Mammary epithelial cell (primary cell): ENCODE measurements around the gene CD4.

Source experiments
- EZH2 ChIP-seq: IDR thresholded peaks from 2 replicates; pipeline ENCODE4 v1.6.1; 2012; ENCODE audit warnings: low read length, inconsistent platforms, borderline replicate concordance
- TF ChIP-seq, protein P1 (sequence below), 2 donors: IDR thresholded peaks in 1 of 2; conservative IDR thresholded peaks in 1 of 2; 2 replicates each; pipeline ENCODE4 v1.5.1; 2011 to 2012; ENCODE audit warnings: inconsistent platforms in 2 of 2, low read length in 2 of 2, mild to moderate bottlenecking in 2 of 2, control low read depth in 1 of 2, low read depth in 1 of 2; ENCODE audit not compliant: insufficient read depth in 1 of 2; ENCODE audit errors: extremely low read depth in 1 of 2

DNA sequence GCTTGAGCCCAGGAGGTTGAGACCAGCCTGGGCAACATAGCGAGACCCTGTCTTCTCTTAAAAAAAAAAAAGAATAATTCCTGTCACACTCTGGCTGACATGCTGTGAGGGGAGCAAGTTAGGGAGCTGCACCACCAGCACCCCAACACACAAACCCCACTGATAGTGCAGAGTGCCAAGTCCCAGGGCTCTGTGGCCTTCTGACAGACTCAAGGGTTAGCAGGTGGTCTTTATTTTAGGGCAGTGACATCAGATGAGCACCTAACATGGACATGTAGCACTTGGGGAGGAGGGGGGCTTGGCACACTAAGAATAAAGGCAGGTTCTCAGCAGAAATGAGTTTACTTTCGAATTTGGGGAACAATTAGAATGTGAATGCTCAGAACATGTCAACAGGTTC, 69.5 kb downstream of the CD4 start:
- TF ChIP-seq, protein P1, sequence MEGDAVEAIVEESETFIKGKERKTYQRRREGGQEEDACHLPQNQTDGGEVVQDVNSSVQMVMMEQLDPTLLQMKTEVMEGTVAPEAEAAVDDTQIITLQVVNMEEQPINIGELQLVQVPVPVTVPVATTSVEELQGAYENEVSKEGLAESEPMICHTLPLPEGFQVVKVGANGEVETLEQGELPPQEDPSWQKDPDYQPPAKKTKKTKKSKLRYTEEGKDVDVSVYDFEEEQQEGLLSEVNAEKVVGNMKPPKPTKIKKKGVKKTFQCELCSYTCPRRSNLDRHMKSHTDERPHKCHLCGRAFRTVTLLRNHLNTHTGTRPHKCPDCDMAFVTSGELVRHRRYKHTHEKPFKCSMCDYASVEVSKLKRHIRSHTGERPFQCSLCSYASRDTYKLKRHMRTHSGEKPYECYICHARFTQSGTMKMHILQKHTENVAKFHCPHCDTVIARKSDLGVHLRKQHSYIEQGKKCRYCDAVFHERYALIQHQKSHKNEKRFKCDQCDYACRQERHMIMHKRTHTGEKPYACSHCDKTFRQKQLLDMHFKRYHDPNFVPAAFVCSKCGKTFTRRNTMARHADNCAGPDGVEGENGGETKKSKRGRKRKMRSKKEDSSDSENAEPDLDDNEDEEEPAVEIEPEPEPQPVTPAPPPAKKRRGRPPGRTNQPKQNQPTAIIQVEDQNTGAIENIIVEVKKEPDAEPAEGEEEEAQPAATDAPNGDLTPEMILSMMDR (conservative IDR thresholded peaks at IDR 0.05 in 1 of 2, IDR thresholded peaks at IDR 0.05 in 1 of 2; ENCODE audit: extremely low read depth in 1 of 2, insufficient read depth in 1 of 2, low read depth in 1 of 2, low read length in 2 of 2), result no peak
- no peak for TF ChIP-seq EZH2
